IMR-90 (cell line): ENCODE results near the gene ZC3H8.

ENCODE experiments used
- BHLHE40 ChIP-seq: fragments of 150-350 bp; IDR thresholded peaks from 2 replicates; pipeline ENCODE4 v1.6.1; 2016; ENCODE audit warnings: mild to moderate bottlenecking, low read depth, low read length
- CHD1 ChIP-seq: IDR thresholded peaks from 2 replicates; pipeline ENCODE4 v1.6.1; 2012; ENCODE audit warnings: low read depth, low read length, improper control_type of control experiment
- CTCF ChIP-seq: conservative IDR thresholded peaks from 2 replicates; pipeline ENCODE4 v1.5.1; 2012; ENCODE audit warnings: mild to moderate bottlenecking, low read depth, low read length, improper control_type of control experiment
- ELK1 ChIP-seq: fragments of 150-350 bp; IDR thresholded peaks from 2 replicates; pipeline ENCODE4 v1.6.1; 2016; ENCODE audit warnings: low read depth, mild to moderate bottlenecking, low read length, moderate library complexity, borderline replicate concordance
- FOS ChIP-seq: fragments of 150-350 bp; IDR thresholded peaks from 2 replicates; pipeline ENCODE4 v1.6.1; 2016; ENCODE audit warnings: low read depth, low read length
- MAFK ChIP-seq: IDR thresholded peaks from 2 replicates; pipeline ENCODE4 v1.6.1; 2012; ENCODE audit warnings: low read depth, low read length, improper control_type of control experiment
- MAZ ChIP-seq: IDR thresholded peaks from 2 replicates; pipeline ENCODE4 v1.6.1; 2012; ENCODE audit warnings: low read depth, mild to moderate bottlenecking, low read length, improper control_type of control experiment, moderate library complexity, borderline replicate concordance
- POLR2A ChIP-seq: IDR thresholded peaks from 2 replicates; pipeline ENCODE4 v1.6.1; 2012; ENCODE audit warnings: mild to moderate bottlenecking, low read depth, low read length
- RAD21 ChIP-seq: IDR thresholded peaks from 2 replicates; pipeline ENCODE4 v1.6.1; 2012; ENCODE audit warnings: low read length, improper control_type of control experiment
- RCOR1 ChIP-seq: IDR thresholded peaks from 2 replicates; pipeline ENCODE4 v1.6.1; 2012; ENCODE audit warnings: mild to moderate bottlenecking, low read length, improper control_type of control experiment; ENCODE audit not compliant: insufficient replicate concordance
- RFX5 ChIP-seq: IDR thresholded peaks from 2 replicates; pipeline ENCODE4 v1.8.0; 2012; ENCODE audit warnings: low read depth, mild to moderate bottlenecking, low read length, moderate library complexity
- SMC3 ChIP-seq: fragments of 150-350 bp; IDR thresholded peaks from 2 replicates; pipeline ENCODE4 v1.6.1; 2016; ENCODE audit warnings: low read depth, mild to moderate bottlenecking, antibody characterized with exemption, low read length, moderate library complexity
- USF2 ChIP-seq: fragments of 150-350 bp; IDR thresholded peaks from 2 replicates; pipeline ENCODE4 v1.6.1; 2017; ENCODE audit warnings: mild to moderate bottlenecking, antibody characterized with exemption, low read length, low read depth

- TF ChIP-seq MAZ (no peak), CTCF (no peak), RCOR1 (no peak), RAD21 (no peak), BHLHE40 (no peak), POLR2A (no peak), FOS (no peak), USF2 (no peak), ELK1 (no peak), CHD1 (no peak), SMC3 (no peak), RFX5 (no peak), MAFK (no peak)
These were observed 80.5 kb downstream of the ZC3H8 start for GRCh38 chr2:112174383-112174782.
